ENCODE data around the gene THADA.
"Not testable (repeated sequence)": the region's sequence is repeated elsewhere in the genome, so short reads cannot be mapped to it uniquely, and the experiment has no call there.

THADA gene

DNA sequence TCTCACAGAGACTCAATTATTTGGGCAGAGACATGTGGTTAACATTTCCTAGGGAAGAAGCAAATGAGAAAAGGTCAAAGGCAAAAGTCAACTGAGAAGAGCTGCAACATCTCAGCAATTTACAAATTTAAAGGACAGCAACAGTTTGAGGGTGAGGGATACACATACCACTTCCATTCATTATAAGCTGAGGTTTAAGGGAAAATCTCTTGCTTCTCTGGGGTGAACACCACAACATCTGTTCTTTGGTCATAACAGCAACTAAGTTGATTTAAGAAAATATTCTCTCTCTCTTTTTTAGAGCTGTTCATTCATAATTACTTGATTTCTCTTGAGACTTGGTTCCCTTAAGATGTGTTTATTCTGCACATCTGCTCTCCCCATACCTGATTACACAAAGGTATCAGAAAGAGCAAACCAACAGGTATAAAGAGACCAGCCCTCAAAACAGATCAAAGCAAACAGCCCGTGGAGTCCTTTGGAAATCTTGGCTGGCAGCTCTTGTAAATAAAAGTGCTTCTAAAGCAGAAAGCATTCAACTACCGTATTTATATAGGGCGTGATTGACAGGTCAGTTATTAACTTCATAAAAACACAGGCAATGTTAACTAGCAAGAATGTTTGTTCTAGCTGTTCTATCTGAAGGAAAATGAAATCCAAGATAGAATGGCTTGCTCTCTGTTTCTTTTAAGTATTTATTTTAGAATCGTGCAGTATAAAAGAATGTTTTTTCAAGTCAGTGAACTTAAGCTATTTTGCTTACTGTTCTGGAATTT is 132.8 kb downstream of the THADA start:
- DNase-seq (ENCODE audit: low read depth in 2 of 2) = no peak

DNA sequence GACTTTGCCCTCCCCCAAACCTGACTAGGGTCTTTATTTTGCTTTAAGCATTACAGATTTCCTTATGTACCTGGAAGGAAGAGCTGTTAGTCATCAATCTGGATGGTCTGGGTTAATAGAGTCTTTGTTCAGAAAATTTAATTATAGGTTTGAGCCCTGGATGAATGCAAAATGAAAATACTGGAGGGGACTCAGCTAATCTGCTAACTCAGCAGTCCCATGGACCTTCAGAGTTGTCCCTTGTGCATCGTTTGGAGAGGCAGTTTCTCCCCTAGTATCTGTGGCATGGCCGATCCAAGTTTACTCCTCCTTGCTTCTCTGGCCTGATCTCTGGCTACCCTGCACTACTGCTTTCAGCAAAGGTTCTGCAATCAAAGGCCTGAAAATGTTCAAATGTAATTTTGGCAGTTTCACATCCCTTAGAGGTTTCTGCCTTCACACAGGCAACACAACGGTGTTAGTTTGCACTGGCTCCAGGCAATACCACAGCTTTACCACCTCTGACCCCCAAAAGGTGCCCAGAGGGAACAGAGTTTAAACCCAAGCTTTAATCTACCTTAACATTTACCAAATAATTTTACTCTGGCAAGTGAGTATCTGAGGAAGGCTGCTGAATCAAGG is 134.3 kb downstream of the THADA start:
- no peak for DNase-seq (ENCODE audit: low read depth in 2 of 2)

DNA sequence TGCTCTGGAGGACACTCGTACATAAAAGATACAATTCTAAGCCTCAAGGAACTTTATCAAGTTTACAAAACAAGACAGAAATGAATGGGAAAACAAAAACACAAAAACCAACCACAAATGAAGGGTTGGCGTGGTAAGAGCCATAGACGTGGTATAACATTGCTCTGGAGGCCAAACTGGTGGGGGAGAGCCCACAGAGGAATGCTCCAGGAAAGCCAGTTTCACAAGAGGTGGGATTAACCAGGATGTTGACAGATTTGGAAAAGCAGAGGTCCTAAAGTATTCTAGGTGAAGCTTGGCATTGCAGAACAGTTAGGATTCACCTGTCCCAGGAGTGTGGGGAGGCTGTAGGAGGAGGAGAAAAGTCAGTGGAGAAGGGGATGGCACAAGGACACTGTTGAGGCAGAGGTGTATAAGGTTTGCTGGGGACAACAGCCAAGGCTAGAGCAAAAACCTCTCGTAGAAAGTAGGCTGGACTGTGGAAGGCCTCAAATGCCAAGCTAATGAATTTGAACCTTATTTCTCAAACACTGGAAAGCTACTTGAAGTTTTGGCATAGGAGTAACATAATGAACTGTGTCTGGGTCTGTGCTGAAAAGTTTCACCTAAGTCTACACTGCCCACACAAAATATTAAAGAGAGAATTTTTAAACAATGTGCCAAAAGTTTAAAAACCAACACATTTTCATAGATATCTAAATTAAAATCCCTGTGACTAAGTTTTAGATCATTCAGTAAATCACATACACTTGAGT is 135.1 kb downstream of the THADA start:
- DNase-seq (ENCODE audit: low read depth in 2 of 2) = no peak

DNA sequence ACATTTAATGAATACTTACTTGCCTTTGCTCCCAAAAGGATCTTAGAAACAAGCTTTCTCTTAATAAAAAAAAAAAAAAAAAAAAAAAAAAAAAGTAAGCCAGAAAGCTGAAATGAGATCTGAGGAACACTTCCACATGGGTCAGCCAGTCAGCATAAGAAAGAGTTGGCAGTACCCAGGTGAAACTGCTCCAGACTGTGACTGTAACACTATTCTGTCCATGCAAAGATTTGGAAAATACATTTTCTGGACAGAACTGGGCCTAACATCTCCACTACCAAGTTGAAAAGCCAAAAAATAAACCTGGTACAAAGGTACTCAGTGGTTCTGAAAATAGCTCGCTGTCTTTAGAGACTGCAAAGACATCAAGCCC is 135.7 kb downstream of the THADA start:
- no peak for DNase-seq (ENCODE audit: low read depth in 2 of 2)

DNA sequence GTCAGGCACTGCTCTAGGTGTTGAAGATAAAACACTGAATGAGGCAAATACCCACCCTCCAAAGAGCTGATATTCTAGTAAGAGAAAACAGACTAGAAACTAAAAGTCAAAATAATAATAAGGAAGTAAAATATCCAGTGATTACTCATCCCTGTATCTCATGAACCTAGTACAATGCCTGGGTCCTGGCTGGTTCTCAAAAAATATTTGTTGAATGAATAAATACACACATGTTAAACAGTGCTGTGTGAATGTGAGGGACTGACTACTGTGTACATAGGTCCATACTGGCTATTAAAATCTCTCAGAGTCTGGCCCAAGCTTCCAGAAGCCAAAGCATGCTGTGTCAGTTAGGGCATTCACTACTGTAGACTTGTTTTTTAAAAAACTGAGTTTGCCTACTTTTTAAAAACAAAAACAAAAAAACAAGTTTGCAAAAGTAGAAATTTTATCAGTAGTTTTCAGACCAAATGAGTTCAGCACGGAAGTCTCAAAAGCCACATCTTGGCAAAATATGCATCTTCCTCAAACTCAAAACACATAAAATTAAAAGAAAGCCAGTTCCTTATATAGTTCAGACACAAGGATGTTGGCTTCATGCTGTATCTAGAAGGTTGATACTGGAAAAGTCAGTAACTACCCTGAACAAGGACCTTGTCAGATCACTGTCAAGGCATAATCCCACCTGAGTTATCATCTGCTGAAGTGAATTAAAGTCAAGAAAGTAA is 136.2 kb downstream of the THADA start:
- DNase-seq (ENCODE audit: low read depth in 2 of 2) = no peak

DNA sequence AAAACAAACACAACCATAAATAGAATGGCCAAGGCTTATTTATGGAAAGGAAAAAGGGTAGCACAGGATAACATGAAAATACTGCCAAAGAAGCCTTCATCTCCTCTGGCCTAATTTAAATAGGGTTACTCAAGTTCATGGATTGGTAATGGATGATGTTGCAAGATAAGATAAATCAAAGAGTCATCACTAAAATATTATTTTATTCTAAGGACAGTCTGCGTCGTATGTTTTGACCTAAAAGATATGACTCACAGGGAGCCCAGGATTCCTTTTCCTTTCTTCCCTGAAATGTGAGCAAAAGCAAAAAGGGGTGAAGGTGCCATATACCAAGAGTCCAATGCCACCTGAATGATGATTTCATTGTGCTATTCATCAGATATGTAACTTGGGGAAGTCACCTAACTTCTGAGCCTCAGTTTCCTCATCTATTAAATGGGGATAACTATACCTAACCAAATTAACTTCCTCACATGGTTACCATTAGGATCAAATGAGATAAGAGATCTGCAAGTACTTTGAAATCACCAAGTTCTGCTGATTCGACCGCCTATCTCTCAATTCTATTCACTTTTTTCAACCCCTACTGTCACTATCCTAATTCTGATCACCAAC is 137.7 kb downstream of the THADA start:
- no peak for DNase-seq (ENCODE audit: low read depth in 2 of 2)

DNA sequence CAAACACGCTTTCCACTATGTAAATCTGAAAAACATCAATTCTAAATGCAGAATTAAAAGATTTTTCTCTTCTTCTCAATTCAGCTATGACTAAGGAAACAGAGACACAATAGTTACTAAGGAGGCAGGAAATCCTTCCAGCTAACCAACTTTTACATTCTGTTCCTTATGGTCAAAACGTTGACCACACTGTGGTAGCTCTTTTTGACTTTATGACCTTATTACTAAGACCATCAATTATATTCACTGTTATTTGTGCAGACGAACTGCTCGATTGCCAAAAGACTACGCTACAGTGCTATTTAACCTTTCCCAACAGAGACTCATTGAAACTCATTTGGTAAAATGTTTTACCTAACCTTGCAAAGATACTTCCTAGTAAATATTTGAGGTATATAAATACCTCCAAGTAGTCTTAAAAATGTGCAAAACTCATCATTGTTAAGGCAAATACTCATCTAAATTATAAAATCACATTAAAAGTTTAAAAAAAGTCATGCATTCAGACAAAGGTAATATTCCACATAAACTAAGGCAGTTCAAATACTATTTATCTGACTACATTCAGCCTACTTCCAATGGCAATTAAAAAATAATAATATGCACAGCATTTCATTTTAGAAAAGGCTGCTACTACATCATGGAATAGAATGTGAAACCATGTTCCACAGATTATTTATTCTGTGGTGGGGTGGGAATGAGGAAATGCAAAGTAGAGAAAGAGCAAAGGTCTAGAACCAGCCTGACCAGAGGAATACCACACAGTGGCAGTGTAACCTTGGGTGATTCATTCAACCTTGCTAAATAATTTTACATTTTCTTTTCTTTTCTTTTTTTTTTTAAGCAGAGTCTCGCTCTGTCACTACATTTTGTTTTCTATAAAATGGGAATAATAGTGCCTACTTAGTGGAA is 139.9 kb downstream of the THADA start:
- DNase-seq (ENCODE audit: low read depth in 2 of 2) = no peak

DNA sequence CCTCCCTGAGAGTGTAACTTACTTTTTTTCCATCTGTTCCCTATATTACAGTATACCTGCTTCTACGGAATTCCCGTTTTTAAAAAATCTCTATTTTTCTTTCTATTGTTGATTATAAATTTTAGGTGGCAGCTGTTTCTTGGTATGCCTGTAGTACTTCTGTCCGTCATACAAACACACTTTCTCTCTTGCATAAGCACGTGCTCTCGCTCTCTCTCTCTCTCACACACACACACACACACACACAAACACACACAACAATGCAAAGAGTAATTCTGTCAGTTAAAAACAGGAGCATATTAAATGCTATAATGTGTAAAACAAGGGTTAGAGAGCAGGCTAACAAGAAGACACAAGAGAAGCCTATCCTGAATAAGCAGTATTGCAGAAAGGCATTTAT is 140.5 kb downstream of the THADA start:
- no peak for DNase-seq (ENCODE audit: low read depth in 2 of 2)

DNA sequence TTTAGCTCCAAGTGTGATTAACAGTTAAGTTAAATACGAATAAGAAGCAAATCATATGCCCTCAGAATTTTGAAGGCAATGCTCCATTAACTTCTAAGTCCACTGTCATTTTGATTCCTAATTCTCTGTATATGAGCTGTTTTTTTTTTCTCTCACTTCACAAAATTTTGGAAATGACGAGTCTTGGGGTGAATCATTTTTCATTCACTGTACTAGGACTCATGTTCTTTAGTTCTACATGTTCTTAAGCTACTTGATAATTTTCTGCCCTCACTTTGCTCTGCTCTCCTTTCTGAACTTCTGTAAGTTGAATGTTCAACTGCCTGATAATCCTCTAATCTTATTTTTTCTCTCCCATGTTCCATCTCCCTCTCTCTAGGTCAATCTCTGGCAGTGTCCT is 141.0 kb downstream of the THADA start:
- no peak for DNase-seq (ENCODE audit: low read depth in 2 of 2)

DNA sequence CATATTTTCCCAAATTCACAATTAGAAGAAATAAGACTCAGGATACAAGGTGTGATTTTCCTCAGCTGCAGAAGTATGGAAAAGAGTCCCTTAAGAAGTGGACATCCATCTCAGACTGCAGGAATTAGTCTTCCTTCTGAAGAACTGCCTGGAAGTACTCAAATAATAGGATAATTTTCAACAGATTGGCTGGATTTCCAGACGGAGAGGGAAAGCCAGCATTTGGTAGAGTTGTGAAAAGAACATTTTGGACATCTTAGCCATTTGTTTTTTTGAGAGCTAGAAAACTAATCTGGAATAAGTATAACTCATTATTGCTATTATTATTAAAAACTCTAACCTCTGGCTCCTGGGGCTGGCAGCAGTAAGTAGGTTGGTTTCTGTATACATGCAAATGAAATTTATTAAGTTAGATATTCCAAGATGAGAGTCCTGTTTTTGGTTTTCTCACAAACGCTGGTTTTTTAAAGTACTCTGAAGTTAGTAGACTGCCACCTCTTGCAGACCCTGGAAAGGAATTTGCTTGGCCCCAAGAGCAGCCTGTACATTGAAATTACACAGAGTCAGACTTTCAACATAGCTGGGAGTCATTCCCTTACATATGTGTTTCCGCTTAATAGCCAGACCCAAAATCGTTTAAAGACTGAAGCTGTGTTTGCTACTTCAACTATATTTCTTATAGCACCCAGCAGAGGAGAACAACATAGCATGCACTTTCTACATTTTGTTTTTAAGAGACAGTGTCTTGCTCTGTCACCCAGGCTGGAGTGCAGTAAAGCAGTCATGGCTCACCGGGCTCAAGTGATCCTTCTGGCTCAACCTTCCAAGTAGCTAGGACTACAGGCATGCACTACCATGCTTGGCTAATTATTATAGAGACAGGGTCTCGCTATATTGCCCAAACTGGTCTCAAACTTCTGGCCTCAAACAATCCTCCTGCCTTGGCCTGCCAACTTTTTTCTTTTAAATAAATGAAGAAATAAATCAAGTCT is 142.4 kb downstream of the THADA start:
- no peak for DNase-seq (ENCODE audit: low read depth in 2 of 2)

DNA sequence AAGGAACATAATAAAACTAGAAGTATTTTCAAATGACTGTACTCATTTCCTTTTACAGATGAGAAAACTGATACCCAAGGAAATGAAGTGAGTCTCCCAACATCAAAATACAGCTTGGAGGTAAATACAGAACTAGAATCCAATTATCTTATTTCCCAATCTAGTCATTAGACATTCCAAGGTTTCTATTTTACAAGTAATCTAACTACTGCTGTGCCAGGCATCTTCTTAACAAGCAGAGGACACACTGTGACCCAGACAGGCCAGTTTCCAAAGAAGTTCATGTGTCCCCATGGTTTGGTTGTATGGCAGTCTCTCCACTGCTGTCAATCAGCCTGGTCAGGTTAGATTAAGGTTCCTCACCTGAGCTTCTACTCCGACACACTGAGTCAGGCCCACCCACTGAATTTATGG is 143.5 kb downstream of the THADA start:
- DNase-seq (ENCODE audit: low read depth in 2 of 2) = no peak

DNA sequence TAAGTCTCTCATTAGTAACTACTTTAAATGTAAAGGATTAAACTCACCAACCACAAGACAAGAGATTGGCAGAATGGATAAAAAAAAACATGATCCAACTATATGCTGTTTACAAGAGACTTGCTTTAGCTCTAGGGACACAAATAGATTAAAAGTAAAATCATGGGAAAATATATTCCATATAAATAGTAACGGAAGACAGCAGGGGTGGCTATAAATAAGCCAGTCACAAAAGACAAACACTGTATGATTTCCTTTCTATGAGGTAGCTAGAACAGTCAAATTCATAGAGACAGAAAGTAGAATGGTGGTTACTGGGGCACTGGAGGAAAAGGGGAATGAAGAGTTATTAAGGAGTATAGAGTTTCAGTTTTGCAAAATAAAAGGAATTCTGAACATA is 145.2 kb downstream of the THADA start:
- no peak for DNase-seq (ENCODE audit: low read depth in 2 of 2)

DNA sequence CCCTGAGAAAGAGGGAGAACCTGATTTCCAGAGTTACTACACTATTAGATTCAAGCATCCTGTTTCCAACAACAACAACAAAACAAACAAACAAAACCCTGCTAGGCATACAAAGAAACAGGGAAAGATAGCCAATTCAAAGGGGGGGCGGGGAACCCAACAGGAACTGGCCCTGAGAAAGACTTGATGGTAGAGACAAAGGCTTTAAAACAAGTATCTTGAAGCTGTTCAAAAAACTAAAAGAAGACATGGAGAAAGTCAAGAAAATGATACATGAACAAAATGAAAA is 147.1 kb downstream of the THADA start:
- no peak for DNase-seq (ENCODE audit: low read depth in 2 of 2)

DNA sequence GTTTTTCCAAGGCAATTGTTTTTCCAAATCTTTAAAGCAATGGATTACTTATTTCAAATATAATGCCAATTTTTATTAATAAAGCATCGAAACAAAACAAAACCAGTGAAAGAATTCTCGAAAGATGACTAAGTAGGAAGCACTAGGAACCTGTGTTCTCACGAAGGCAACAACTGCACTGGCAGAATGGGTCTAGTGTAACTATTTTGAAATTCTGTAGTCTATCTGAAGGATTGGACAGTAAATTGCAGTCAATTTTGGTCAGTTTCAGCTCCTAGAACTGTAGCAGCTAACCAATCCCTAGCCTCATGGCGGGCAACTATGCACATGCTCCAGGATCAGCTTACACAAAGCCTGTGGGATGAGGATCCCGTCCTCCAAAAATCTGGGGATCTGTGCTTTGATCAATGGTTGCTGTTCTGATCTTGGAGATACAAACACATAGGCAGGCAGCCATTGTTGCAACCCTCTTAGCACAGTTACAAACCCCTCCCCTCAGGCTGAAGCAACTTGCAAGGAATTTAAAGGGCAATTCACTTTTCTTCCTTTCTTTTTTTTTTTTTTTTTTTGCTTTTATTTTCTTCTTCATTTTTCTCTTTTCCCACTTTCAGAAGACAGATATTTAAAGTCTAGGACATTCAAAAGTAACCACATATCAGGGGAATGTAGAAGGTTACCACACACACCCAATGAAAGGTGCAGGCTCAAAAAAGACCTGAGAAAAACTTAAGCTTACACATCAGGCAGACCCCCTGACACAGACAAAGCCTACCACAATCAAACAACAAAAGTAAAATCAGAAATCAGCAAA is 147.6 kb downstream of the THADA start:
- no peak for DNase-seq (ENCODE audit: low read depth in 2 of 2)

DNA sequence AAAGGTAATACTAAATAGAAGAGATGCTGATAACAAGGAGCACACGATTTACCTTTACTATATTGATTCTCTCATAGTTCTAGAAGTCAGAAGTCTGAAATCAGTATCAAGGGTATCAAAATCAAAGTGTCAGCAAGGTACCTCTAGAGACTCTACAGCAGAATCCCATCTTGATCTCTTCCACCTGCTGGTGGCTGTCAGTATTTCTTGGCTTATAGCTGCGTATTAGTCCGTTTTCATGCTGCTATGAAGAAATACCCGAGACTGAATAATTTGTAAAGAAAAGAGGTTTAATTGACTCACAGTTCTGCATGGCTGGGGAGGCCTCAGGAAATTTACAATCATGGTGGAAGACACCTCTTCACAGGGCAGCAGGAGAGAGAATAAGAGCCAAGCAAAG is 149.1 kb downstream of the THADA start:
- DNase-seq (ENCODE audit: low read depth in 2 of 2) = not testable (repeated sequence)

DNA sequence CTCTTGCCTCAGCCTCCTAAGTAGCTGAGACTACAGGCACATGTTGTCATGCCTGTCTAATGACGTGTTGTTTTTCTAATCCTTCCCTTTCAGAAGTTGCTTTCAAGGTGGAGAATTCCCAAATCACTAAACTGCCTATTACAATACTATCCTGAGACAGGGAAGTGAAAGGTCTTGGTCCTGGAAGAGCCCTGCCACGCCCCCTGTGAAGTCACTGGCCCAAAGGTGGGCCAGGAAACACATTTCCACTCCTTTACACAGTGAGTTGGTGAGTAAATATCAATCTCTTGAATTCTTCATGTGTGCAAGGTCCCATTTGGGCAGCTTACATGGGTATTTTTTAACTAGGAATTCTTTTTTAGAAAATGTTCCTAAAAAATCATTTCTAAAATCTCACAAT is 150.1 kb downstream of the THADA start:
- no peak for DNase-seq (ENCODE audit: low read depth in 2 of 2)

DNA sequence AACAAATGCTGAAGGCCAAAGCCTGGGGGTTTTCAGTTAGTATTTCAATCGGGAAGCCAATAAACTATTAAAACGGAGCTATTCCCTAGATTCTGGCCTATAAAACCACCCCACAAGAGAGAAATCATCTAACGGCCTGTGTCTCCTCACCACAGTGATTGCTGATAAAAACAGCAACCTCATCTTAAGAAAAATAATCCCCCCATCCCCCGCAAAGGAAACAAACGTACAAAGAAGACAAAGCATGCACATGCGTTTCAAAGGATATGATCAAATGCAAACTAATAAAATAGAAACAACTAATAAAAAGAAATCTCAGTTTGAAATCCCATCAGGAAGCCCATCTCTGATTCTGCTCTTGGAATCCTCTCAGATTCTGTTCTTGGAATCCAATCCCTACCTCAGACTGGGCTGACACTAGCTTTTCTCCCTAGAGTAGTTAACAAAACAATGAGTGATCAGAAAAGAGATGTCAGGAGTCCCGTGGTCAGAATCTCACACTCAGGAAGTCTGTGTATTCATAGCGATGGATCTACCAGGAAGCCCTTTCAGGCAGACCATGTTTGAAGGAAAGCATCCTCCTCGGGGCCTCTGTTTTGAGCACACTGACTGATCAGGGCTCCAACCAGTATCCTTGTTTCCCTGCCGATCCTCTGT is 150.7 kb downstream of the THADA start:
- no peak for DNase-seq (ENCODE audit: low read depth in 2 of 2)

DNA sequence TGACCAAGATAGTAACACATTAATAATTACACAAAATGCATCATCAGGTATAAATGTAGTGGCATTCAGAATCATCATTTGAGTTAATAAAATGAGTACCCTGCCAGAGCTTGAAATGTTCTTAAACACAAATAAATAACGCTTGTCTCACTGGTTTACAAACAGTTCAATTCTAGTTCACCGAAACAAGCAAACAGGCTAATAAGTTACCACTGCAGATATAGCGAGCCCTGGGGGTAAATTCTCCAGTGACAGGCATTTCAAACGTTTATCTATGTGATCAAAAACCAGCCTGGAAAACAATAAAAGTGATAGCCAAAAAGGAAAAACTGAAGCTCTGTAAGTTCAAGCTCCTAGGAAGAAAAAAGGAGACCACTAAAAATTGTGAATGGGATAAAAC is 152.6 kb downstream of the THADA start:
- no peak for DNase-seq (ENCODE audit: low read depth in 2 of 2)

All from stimulated activated CD4-positive, alpha-beta T cell treated with anti-CD3 and anti-CD28 coated beads, Interleukin-15, amount 100 ng/mL, for 48 hours (primary cell).